B cell (primary cell): Measurements from ENCODE around the gene TMEM119. TPM values are rescaled to one million over a fixed set of nuclear protein-coding genes. Genes with fewer than 3 reads are reported as not detected.
A peak's percentile ranks its signal among the peaks of the same experiment; 100 is the strongest.

Experiments used
- ATAC-seq: fragments of 200-7000 bp; cut with Tn5 transposase; one replicate; pipeline ENCODE4 v1.10.0; 2021; ENCODE audit warnings: low read depth, mild to moderate bottlenecking, moderate number of reproducible peaks, moderate library complexity
- CTCF ChIA-PET: fragments of 350-600 bp; sonication (Branson Sonifier 250); formaldehyde crosslinking; loops from one replicate; lab custom pipeline; 2021; ENCODE audit warnings: antibody characterized with exemption, inconsistent platforms; lab: Charles Lee
- POLR2A ChIA-PET: fragments of 350-600 bp; sonication (Branson Sonifier 250); formaldehyde crosslinking; loops from one replicate; lab custom pipeline; 2021; ENCODE audit warnings: antibody characterized with exemption; lab: Charles Lee
- DNase-seq: peaks from one replicate; pipeline ENCODE4 v3.0.0; 2013
- H2AFZ ChIP-seq: 2 replicates; pipeline ENCODE4 v1.6.1; 2012; ENCODE audit warnings: mild to moderate bottlenecking, low read depth, low read length; ENCODE audit not compliant: insufficient read depth, poor library complexity, severe bottlenecking
- H3K27ac ChIP-seq, 2 donors: 1 replicate in 1 of 2; 2 replicates in 1 of 2; pipeline ENCODE4 v1.5.1; 2012 to 2013; ENCODE audit warnings: low read length in 2 of 2, mild to moderate bottlenecking in 2 of 2, moderate library complexity in 1 of 2
- H3K27me3 ChIP-seq, 4 experiments: fragments of 200-600 bp in 1 of 4; sonication (generic) in 1 of 4; replicated peaks in 1 of 4; 1 replicate in 2 of 4; 2 replicates in 2 of 4; pipeline versions ENCODE4 v1.6.1 to v1.7.0; 2013 to 2016; ENCODE audit warnings: low read length in 3 of 4, mild to moderate bottlenecking in 2 of 4, mixed read lengths in 1 of 4, moderate library complexity in 1 of 4; ENCODE audit not compliant: insufficient read depth in 4 of 4, control insufficient read depth in 3 of 4; ENCODE audit errors: control extremely low read depth in 1 of 4
- H3K36me3 ChIP-seq, 2 experiments: replicated peaks in 1 of 2; 1 replicate in 1 of 2; 2 replicates in 1 of 2; pipeline versions ENCODE4 v1.6.1 to v1.7.1; 2013; ENCODE audit warnings: low read length in 1 of 2; ENCODE audit not compliant: insufficient read depth in 2 of 2, control insufficient read depth in 1 of 2; ENCODE audit errors: control extremely low read depth in 1 of 2, extremely low read depth in 1 of 2
- H3K4me1 ChIP-seq, 2 donors: fragments of 200-600 bp in 1 of 2; sonication (generic) in 1 of 2; 1 replicate in 1 of 2; 2 replicates in 1 of 2; pipeline versions ENCODE4 v1.5.1 to v1.6.1; 2013 to 2017; ENCODE audit warnings: low read length in 2 of 2; ENCODE audit not compliant: control insufficient read depth in 2 of 2, insufficient read depth in 2 of 2
- H3K4me2 ChIP-seq: replicated peaks from 2 replicates; pipeline ENCODE3; 2012; ENCODE audit warnings: mild to moderate bottlenecking, low read depth, low read length; ENCODE audit not compliant: poor library complexity, severe bottlenecking
- H3K4me3 ChIP-seq, 5 experiments: fragments of 200-600 bp in 1 of 5; sonication (generic) in 1 of 5; 1 replicate in 3 of 5; 2 replicates in 2 of 5; pipeline versions ENCODE4 v1.5.1 to v1.7.0; 2011 to 2016; ENCODE audit warnings: low read length in 4 of 5, mild to moderate bottlenecking in 4 of 5, low read depth in 2 of 5, control low read depth in 1 of 5, moderate library complexity in 1 of 5; ENCODE audit not compliant: insufficient read depth in 1 of 5; ENCODE audit errors: control extremely low read depth in 1 of 5, extremely low read depth in 1 of 5
- H3K79me2 ChIP-seq: fragments of 200-600 bp; sonication (generic); one replicate; pipeline ENCODE4 v1.6.0; 2016; ENCODE audit warnings: low read length; ENCODE audit not compliant: control insufficient read depth, insufficient read depth
- H3K9ac ChIP-seq: fragments of 200-600 bp; sonication (generic); 2 replicates; pipeline ENCODE4 v1.6.1; 2017; ENCODE audit warnings: mild to moderate bottlenecking, low read length, moderate library complexity
- H3K9me3 ChIP-seq, 3 donors: one replicate each; pipeline versions ENCODE4 v1.6.1 to v1.7.1; 2013; ENCODE audit warnings: low read length in 2 of 3; ENCODE audit not compliant: control insufficient read depth in 2 of 3, insufficient read depth in 1 of 3; ENCODE audit errors: control extremely low read depth in 1 of 3
- H4K20me1 ChIP-seq: 2 replicates; pipeline ENCODE4 v1.6.0; 2012; ENCODE audit warnings: mild to moderate bottlenecking, low read length; ENCODE audit not compliant: insufficient read depth, control insufficient read depth, poor library complexity, severe bottlenecking
- H3K27ac Mint-ChIP-seq: one replicate; pipeline ENCODE4 v1.8.0; 2021; ENCODE audit warnings: mixed read lengths
- H3K27me3 Mint-ChIP-seq: one replicate; pipeline ENCODE4 v1.8.0; 2021; ENCODE audit warnings: mixed read lengths
- H3K4me1 Mint-ChIP-seq: one replicate; pipeline ENCODE4 v1.8.0; 2021; ENCODE audit warnings: mixed read lengths
- H3K4me3 Mint-ChIP-seq: one replicate; pipeline ENCODE4 v1.8.0; 2021; ENCODE audit warnings: mixed read lengths
- H3K9me3 Mint-ChIP-seq: one replicate; pipeline ENCODE4 v1.8.0; 2022; ENCODE audit warnings: mixed read lengths; ENCODE audit not compliant: insufficient read depth
- EZH2 ChIP-seq: IDR thresholded peaks from 2 replicates; pipeline ENCODE4 v1.6.1; 2012; ENCODE audit warnings: borderline replicate concordance, low read depth, mild to moderate bottlenecking, moderate library complexity, low read length; ENCODE audit not compliant: insufficient read depth, poor library complexity, severe bottlenecking
- WGBS: methylation state at CpG from one replicate; pipeline ENCODE4 v1.1.5; 2013; ENCODE audit warnings: missing lambda C conversion rate; ENCODE audit not compliant: insufficient coverage; 5-methylcytosine and 5-hydroxymethylcytosine counted together
- intact Hi-C: fragments of 100-400 bp; cut with micrococcal nuclease; formaldehyde crosslinking; loops from one replicate; pipeline ENCODE4 v1.10.0; 2022
- polyA plus RNA-seq: library from polyadenylated mRNA; depleted of rRNA; stranded (reverse); fragments of >200 nt; gene quantifications from 2 replicates; pipeline ENCODE4 v1.2.3, GENCODE V29; 2012
- total RNA-seq, 2 donors: library from RNA; stranded (reverse); fragments of 120-200 nt in 1 of 2; gene quantifications; 1 replicate in 1 of 2; 2 replicates in 1 of 2; pipeline versions ENCODE4 v1.2.3 to v1.2.4, GENCODE V29; 2013 to 2022
- TF ChIP-seq, protein P1 (sequence below): fragments of 200-600 bp; IDR thresholded peaks from one replicate; pipeline ENCODE4 v1.8.0; 2022; ENCODE audit warnings: antibody characterized with exemption, mild to moderate bottlenecking

The TMEM119 gene
- total and polyA plus RNA-seq, 2 donors (not counting 1 experiment from before 2014, with no cell fraction given), result 0.25 TPM; not detected in 1

GRCh38 chr12:108641446-108642268 is 43.8 kb upstream of the TMEM119 start:
- 54% methylated on average over 8 of the region's 9 CpGs for WGBS
- no peaks in the 10 kb centered on the region for H3K9me3 ChIP-seq
- peak overlapping the region; percentile 78 to 95 for H3K27ac ChIP-seq
- ChIA-PET POLR2A (interaction anchor here (1.0 to 14.8 kb wide), 7 partner anchors 8 to 198 kb away, joined by 3 to 133 read pairs (median 4); partner anchors contain the start of genes SART3 and SELPLG), CTCF (interaction anchor here (0.6 to 17.3 kb wide), 9 partner anchors 8 to 162 kb away, joined by 3 to 431 read pairs (median 8); partner anchors contain the start of gene SELPLG)
- TF ChIP-seq EZH2, result no peak
- TF ChIP-seq, protein P1, sequence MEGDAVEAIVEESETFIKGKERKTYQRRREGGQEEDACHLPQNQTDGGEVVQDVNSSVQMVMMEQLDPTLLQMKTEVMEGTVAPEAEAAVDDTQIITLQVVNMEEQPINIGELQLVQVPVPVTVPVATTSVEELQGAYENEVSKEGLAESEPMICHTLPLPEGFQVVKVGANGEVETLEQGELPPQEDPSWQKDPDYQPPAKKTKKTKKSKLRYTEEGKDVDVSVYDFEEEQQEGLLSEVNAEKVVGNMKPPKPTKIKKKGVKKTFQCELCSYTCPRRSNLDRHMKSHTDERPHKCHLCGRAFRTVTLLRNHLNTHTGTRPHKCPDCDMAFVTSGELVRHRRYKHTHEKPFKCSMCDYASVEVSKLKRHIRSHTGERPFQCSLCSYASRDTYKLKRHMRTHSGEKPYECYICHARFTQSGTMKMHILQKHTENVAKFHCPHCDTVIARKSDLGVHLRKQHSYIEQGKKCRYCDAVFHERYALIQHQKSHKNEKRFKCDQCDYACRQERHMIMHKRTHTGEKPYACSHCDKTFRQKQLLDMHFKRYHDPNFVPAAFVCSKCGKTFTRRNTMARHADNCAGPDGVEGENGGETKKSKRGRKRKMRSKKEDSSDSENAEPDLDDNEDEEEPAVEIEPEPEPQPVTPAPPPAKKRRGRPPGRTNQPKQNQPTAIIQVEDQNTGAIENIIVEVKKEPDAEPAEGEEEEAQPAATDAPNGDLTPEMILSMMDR, result no peak
- no peak overlapping the region for H3K4me3 ChIP-seq
- Mint-ChIP-seq H3K27ac (peak overlapping the region; percentile 89), H3K9me3 (no peaks in the 10 kb centered on the region), H3K4me1 (peaks cover 90% of the 10 kb centered on the region), H3K27me3 (no peaks in the 10 kb centered on the region), H3K4me3 (peak overlapping the region; percentile 65)
- H2AFZ ChIP-seq, result no peak overlapping the region
- no peaks in the 10 kb centered on the region for H3K27me3 ChIP-seq
- peaks cover 31% of the 10 kb centered on the region for H3K79me2 ChIP-seq
- ATAC-seq (peak; percentile 48), DNase-seq (peak; percentile 57)
- H3K4me2 ChIP-seq, result peak overlapping the region; percentile 57
- H4K20me1 ChIP-seq, result peaks cover 10% of the 10 kb centered on the region
- H3K36me3 ChIP-seq, result peaks cover 2 to 47% of the 10 kb centered on the region in 2 experiments
- intact Hi-C loops, result no loop called here
- H3K4me1 ChIP-seq, result peaks cover 70 to 77% of the 10 kb centered on the region in 2 donors
- peak overlapping the region; percentile 2 for H3K9ac ChIP-seq
